MCF 10A (cell line): ENCODE measurements around the gene GNB1L. TPM values are rescaled to one million over a fixed set of nuclear protein-coding genes. Genes with fewer than 3 reads are reported as not detected.

ENCODE experiments used
- BruUV-seq: library from RNA; stranded (reverse); fragments of 400-500 nt; replicated peaks from 2 replicates; lab custom pipeline; 2021; lab: Mats Ljungman, UMichigan
- CTCF ChIA-PET: fragments of 300-600 bp; sonication (Branson Sonifier 250); formaldehyde crosslinking; extraction: SDS; loops from one replicate; lab custom pipeline; 2021; ENCODE audit warnings: antibody characterized with exemption, inconsistent platforms; lab: Yijun Ruan, JAX
- POLR2A ChIA-PET: fragments of 300-600, 350-650 bp; sonication (Branson Sonifier 250); formaldehyde crosslinking; extraction: SDS; loops from one replicate; lab custom pipeline; 2020; ENCODE audit warnings: antibody characterized with exemption, inconsistent platforms; lab: Yijun Ruan, JAX
- DNase-seq: peaks from one replicate; pipeline ENCODE4 v3.0.0-alpha.2; 2018; ENCODE audit not compliant: unreplicated experiment
- H3K27ac Mint-ChIP-seq: one replicate; pipeline ENCODE4 v1.8.0; 2022; ENCODE audit warnings: mild to moderate bottlenecking, low read depth, mixed read lengths; ENCODE audit not compliant: unreplicated experiment
- H3K27me3 Mint-ChIP-seq: one replicate; pipeline ENCODE4 v1.8.0; 2022; ENCODE audit warnings: mixed read lengths; ENCODE audit not compliant: insufficient read depth, unreplicated experiment
- H3K36me3 Mint-ChIP-seq: one replicate; pipeline ENCODE4 v1.8.0; 2022; ENCODE audit warnings: mild to moderate bottlenecking, moderate library complexity, mixed read lengths; ENCODE audit not compliant: insufficient read depth, unreplicated experiment
- H3K4me1 Mint-ChIP-seq: one replicate; pipeline ENCODE4 v1.8.0; 2022; ENCODE audit warnings: mixed read lengths; ENCODE audit not compliant: insufficient read depth, unreplicated experiment
- H3K4me3 Mint-ChIP-seq: one replicate; pipeline ENCODE4 v1.8.0; 2022; ENCODE audit warnings: mild to moderate bottlenecking, moderate library complexity, mixed read lengths; ENCODE audit not compliant: unreplicated experiment
- H3K9me3 Mint-ChIP-seq: one replicate; pipeline ENCODE4 v1.8.0; 2022; ENCODE audit warnings: mixed read lengths; ENCODE audit not compliant: unreplicated experiment
- intact Hi-C: fragments of 100-400 bp; cut with micrococcal nuclease; formaldehyde crosslinking; loops from 2 replicates; pipeline ENCODE4 v1.14.1; 2022
- total RNA-seq: library from RNA; stranded (reverse); gene quantifications from 2 replicates; pipeline ENCODE4 v1.2.3, GENCODE V29; 2022
- TF ChIP-seq, protein P1 (sequence below): fragments of 200-600 bp; IDR thresholded peaks from one replicate; pipeline ENCODE4 v1.8.0; 2022; ENCODE audit warnings: antibody characterized with exemption, mild to moderate bottlenecking; ENCODE audit not compliant: unreplicated experiment

GNB1L gene
- total RNA-seq, 1 experiment from 2014 or later = 4.3 TPM

DNA sequence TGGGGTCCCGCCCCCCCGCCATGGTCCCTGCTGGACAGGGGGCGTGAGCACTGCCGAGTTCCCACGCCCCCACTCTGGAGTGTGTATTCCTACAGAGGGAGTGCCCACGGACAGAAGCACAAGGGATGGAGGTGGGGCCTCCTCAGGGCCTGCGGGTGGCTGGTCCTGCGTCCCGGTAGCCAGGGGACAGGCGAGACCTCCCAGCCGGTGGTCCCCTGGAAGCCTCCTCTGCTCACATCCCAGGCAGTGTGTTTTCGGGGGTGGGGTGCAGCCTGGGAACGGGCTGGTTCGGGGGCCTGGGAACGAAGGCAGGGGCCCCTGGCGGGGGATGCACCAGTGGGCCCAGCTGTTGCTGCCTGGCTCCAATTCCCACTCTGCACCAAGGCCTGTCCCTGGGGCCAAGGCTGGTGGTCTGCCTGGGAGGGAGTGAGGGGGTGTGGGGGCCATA lies 115.2 kb downstream of the GNB1L start:
- DNase-seq = no peak
- Mint-ChIP-seq H3K9me3 (no peaks in the 10 kb centered on the region), H3K36me3 (no peaks in the 10 kb centered on the region), H3K4me3 (no peak overlapping the region), H3K4me1 (no peaks in the 10 kb centered on the region), H3K27ac (no peak overlapping the region), H3K27me3 (no peaks in the 10 kb centered on the region)
- no TSS peak for BruUV-seq
- intact Hi-C loops = no loop called here
- ChIA-PET CTCF (interaction anchor here (1.6 kb wide), 1 partner anchor 17 kb away, joined by 5 read pairs; no protein-coding TSS in a partner anchor), POLR2A (no interaction called here)
- TF ChIP-seq, protein P1, sequence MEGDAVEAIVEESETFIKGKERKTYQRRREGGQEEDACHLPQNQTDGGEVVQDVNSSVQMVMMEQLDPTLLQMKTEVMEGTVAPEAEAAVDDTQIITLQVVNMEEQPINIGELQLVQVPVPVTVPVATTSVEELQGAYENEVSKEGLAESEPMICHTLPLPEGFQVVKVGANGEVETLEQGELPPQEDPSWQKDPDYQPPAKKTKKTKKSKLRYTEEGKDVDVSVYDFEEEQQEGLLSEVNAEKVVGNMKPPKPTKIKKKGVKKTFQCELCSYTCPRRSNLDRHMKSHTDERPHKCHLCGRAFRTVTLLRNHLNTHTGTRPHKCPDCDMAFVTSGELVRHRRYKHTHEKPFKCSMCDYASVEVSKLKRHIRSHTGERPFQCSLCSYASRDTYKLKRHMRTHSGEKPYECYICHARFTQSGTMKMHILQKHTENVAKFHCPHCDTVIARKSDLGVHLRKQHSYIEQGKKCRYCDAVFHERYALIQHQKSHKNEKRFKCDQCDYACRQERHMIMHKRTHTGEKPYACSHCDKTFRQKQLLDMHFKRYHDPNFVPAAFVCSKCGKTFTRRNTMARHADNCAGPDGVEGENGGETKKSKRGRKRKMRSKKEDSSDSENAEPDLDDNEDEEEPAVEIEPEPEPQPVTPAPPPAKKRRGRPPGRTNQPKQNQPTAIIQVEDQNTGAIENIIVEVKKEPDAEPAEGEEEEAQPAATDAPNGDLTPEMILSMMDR = no peak

DNA sequence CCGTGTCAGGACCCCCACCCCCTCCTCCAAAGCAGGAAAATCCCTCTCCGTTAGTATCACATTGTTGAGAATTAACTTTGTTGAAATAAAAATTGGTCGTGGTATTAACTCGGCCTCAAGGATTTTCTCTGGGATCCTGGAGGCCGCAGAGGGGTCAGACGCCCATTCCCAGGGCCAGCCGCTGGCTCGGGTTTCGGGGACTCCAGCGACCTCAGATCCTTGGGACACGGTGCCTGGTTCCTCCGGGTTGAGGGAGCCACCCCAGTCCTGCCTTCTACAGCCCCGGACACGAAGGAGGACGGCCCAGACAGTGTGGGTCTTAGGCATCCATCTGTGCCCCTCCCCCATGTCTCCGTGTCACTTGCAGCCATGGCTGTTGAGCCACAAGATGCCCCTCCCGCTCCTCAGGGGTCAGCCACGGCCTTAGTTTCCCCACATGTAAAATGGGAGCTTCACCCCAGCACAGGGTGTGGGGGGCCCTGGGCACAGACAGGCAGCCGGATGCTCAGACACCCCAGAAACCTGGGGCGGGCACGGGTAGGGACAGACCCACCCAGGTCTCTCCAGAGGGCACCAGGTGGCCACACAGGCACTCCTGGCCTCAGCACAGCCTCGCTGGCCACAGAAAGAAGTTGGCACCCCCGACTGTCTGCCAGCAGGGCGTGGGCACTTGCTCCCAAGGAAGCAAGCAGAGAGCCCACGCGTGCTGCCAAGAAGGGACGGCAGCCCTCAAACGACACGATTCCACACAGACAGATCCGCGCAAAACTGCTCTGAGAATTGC lies 115.8 kb downstream of the GNB1L start:
- intact Hi-C loops = no loop called here
- BruUV-seq = no TSS peak

DNA sequence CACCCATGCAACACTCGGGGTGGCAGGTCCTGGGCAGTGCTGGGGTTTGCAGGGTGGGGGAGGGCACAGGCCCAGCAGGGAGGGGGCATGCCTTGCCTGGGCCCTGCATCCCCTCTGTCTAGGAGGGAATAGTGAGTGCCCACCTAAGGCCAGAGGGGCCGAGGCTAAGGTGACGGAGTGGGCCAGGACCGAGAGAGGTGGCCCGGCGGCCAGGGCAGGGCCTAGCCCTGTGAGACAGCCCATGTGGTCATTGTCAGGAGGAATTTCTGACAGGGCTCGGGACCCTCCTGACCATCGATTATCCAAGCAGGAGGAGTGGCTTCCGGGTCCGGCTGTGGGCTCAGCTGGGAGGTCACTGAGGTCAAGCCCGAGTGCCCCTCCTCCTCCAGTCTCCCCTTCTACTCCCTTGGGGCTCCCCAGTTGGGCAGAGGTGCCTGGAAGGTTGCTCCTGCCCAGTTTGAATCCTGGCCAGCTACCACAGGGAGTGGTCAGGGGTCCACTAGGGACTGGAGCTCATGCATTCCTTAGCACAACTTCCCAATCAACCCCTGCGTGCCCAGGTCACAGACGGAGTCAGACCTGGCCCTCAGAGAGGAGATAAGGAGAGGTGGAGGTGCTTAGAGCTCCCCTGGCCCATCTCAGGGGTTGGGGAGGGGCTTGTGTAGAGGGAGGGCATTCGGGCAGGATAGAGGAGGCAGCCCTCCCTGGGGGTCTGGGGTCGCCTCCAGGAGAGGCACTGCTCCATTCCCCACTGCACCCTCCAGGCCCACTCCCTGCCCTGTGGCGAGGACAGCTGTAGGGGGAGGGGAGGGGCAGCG lies 116.6 kb downstream of the GNB1L start:
- DNase-seq = no peak
- no peak overlapping the region for H3K27ac Mint-ChIP-seq
- ChIA-PET CTCF (interaction anchor here (1.6 kb wide), 1 partner anchor 18 kb away, joined by 5 read pairs; no protein-coding TSS in a partner anchor), POLR2A (no interaction called here)
- no peaks in the 10 kb centered on the region for H3K9me3 Mint-ChIP-seq
- no peaks in the 10 kb centered on the region for H3K36me3 Mint-ChIP-seq
- H3K4me1 Mint-ChIP-seq = no peaks in the 10 kb centered on the region
- H3K27me3 Mint-ChIP-seq = no peaks in the 10 kb centered on the region
- intact Hi-C loops = no loop called here
- BruUV-seq = no TSS peak
- H3K4me3 Mint-ChIP-seq = no peak overlapping the region
- TF ChIP-seq, protein P1 = no peak

More for the DNA sequence above, 115.8 kb downstream of the GNB1L start:
- POLR2A ChIA-PET = no interaction called here
- Mint-ChIP-seq H3K27ac (no peak overlapping the region), H3K36me3 (no peaks in the 10 kb centered on the region), H3K9me3 (no peaks in the 10 kb centered on the region), H3K27me3 (no peaks in the 10 kb centered on the region), H3K4me3 (no peak overlapping the region), H3K4me1 (no peaks in the 10 kb centered on the region)
- no peak for DNase-seq
- TF ChIP-seq, protein P1 = no peak
- CTCF ChIA-PET = interaction anchor here (1.6 kb wide), 1 partner anchor 17 kb away, joined by 5 read pairs; no protein-coding TSS in a partner anchor
